ENCODE measurements around the gene MED13.
A peak's percentile ranks its signal among the peaks of the same experiment; 100 is the strongest.

DNA sequence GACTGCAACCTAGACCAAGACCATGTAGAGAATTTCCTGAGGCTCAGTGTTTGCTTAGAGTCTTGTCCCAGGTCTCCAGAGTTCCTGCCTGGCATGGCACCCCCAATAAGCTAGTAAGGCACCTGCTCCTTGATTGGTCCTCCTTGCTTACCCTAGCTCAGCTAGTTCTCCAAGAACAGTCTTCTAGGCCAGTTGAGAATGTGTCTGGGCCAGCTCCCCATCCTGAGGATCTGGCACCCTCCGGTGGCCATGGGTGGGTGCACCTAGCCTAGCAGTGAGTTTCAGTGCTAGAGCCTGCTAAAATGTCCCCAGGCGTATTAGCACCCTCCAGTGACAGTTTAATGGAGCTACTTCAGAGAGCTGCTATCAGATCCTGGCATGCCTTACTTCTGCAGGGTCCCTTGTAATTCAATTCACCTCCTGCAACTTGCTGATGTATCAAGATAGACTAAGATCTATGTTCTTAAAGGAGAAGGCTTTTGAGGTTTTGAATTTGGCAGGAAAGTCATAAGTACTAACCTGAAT lies 44.4 kb upstream of the MED13 start:
- TF ChIP-seq ZNF76 (CRISPR knock-in tag; IDR thresholded peaks at IDR 0.05; ENCODE audit: borderline replicate concordance) (no peak), COPS2 (conservative IDR thresholded peaks at IDR 0.05) (no peak), ZNF239 (CRISPR knock-in tag; IDR thresholded peaks at IDR 0.05) (no peak), CBFB (CRISPR knock-in tag; IDR thresholded peaks at IDR 0.05) (no peak), ZNF695 (CRISPR knock-in tag; IDR thresholded peaks at IDR 0.05) (no peak), SMC3 (conservative IDR thresholded peaks at IDR 0.05; ENCODE audit: insufficient read depth, low read depth, low read length) (peak; percentile 99), JUND (IDR thresholded peaks at IDR 0.05; ENCODE audit: borderline replicate concordance, low read depth, low read length) (peak; percentile 74), JUND (tag; IDR thresholded peaks at IDR 0.05; ENCODE audit: borderline replicate concordance, low read depth, low read length) (peak; percentile 15; the same call in 1 of the 3 replicates), ZNF274 (IDR thresholded peaks at IDR 0.05; ENCODE audit: borderline replicate concordance, low read depth, low read length) (no peak), ZNF551 (CRISPR knock-in tag; IDR thresholded peaks at IDR 0.05) (no peak), NFYB (IDR thresholded peaks at IDR 0.05; ENCODE audit: extremely low read depth, insufficient read length) (no peak), SIN3B (IDR thresholded peaks at IDR 0.05; ENCODE audit: low read depth) (no peak), MAZ (CRISPR knock-in tag; conservative IDR thresholded peaks at IDR 0.05 in 1 of 2, IDR thresholded peaks at IDR 0.05 in 1 of 2) (peak in 1 of 2 experiments; percentile 70; a peak in 2 of 4 replicates), TGIF2 (CRISPR knock-in tag; IDR thresholded peaks at IDR 0.05) (no peak)
- TF ChIP-seq, protein P1, sequence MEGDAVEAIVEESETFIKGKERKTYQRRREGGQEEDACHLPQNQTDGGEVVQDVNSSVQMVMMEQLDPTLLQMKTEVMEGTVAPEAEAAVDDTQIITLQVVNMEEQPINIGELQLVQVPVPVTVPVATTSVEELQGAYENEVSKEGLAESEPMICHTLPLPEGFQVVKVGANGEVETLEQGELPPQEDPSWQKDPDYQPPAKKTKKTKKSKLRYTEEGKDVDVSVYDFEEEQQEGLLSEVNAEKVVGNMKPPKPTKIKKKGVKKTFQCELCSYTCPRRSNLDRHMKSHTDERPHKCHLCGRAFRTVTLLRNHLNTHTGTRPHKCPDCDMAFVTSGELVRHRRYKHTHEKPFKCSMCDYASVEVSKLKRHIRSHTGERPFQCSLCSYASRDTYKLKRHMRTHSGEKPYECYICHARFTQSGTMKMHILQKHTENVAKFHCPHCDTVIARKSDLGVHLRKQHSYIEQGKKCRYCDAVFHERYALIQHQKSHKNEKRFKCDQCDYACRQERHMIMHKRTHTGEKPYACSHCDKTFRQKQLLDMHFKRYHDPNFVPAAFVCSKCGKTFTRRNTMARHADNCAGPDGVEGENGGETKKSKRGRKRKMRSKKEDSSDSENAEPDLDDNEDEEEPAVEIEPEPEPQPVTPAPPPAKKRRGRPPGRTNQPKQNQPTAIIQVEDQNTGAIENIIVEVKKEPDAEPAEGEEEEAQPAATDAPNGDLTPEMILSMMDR (IDR thresholded peaks at IDR 0.05 in 2 of 3, conservative IDR thresholded peaks at IDR 0.05 in 1 of 3; ENCODE audit: insufficient read depth in 2 of 3, low read depth in 1 of 3, low read length in 3 of 3): peak; percentile 99 to 100 (median 99)
